A673 (cell line): Measurements from ENCODE around the gene KIF12. TPM values are rescaled to one million over a fixed set of nuclear protein-coding genes. Genes with fewer than 3 reads are reported as not detected.

Experiments used
- BruUV-seq: library from RNA; stranded (reverse); fragments of 400-500 nt; replicated peaks from 2 replicates; lab custom pipeline; 2021; lab: Mats Ljungman, UMichigan
- CTCF ChIA-PET: fragments of 300-600 bp; sonication (Branson Sonifier 250); formaldehyde crosslinking; loops from one replicate; lab custom pipeline; 2022; ENCODE audit warnings: antibody characterized with exemption; lab: Charles Lee
- POLR2A ChIA-PET: fragments of 300-600 bp; sonication (Branson Sonifier 250); formaldehyde crosslinking; loops from one replicate; lab custom pipeline; 2022; ENCODE audit warnings: antibody characterized with exemption; ENCODE audit not compliant: low non-redundant PET; lab: Charles Lee
- DNase-seq: peaks from one replicate; pipeline ENCODE4 v3.0.0-alpha.2; 2015; ENCODE audit warnings: low spot score
- H3K27ac ChIP-seq: fragments of 200-600 bp; sonication (generic); 2 replicates; pipeline ENCODE4 v1.5.1; 2016; ENCODE audit warnings: mixed run types, low read depth, mild to moderate bottlenecking, mixed read lengths, antibody characterized with exemption, low read length; ENCODE audit not compliant: poor library complexity, severe bottlenecking
- H3K27me3 ChIP-seq: fragments of 200-600 bp; sonication (generic); replicated peaks from 2 replicates; pipeline ENCODE4 v1.6.1; 2017; ENCODE audit warnings: mixed run types, low read depth, mild to moderate bottlenecking, mixed read lengths, antibody characterized with exemption, low read length; ENCODE audit not compliant: insufficient read depth, poor library complexity
- H3K36me3 ChIP-seq: fragments of 200-600 bp; sonication (generic); 2 replicates; pipeline ENCODE4 v1.6.1; 2016; ENCODE audit warnings: mixed run types, mild to moderate bottlenecking, mixed read lengths, antibody characterized with exemption, low read length; ENCODE audit not compliant: insufficient read depth, poor library complexity, severe bottlenecking
- H3K4me1 ChIP-seq: fragments of 200-600 bp; sonication (generic); 2 replicates; pipeline ENCODE4 v1.6.1; 2017; ENCODE audit warnings: mixed run types, mild to moderate bottlenecking, mixed read lengths, antibody characterized with exemption, low read length; ENCODE audit not compliant: insufficient read depth, poor library complexity, severe bottlenecking
- H3K4me3 ChIP-seq: fragments of 200-600 bp; sonication (generic); 2 replicates; pipeline ENCODE4 v1.5.1; 2016; ENCODE audit warnings: low read depth, mixed run types, mild to moderate bottlenecking, mixed read lengths, low read length; ENCODE audit not compliant: poor library complexity, severe bottlenecking
- H3K9me3 ChIP-seq: fragments of 200-600 bp; sonication (generic); 2 replicates; pipeline ENCODE4 v1.6.1; 2016; ENCODE audit warnings: mixed run types, low read depth, mild to moderate bottlenecking, mixed read lengths, antibody characterized with exemption, low read length; ENCODE audit not compliant: poor library complexity, severe bottlenecking
- CTCF ChIP-seq: fragments of 300-800, 200-600 bp; sonication (generic); conservative IDR thresholded peaks from 2 replicates; pipeline ENCODE4 v1.5.1; 2017; ENCODE audit warnings: low read depth, mild to moderate bottlenecking, antibody characterized with exemption, low read length, moderate library complexity, mixed read lengths
- EZH2 ChIP-seq: fragments of 200-600 bp; sonication (generic); IDR thresholded peaks from 2 replicates; pipeline ENCODE4 v1.6.1; 2017; ENCODE audit warnings: borderline replicate concordance, low read depth, mild to moderate bottlenecking, mixed read lengths, antibody characterized with exemption, low read length; ENCODE audit not compliant: poor library complexity, severe bottlenecking
- intact Hi-C: fragments of 100-400 bp; cut with micrococcal nuclease; formaldehyde crosslinking; loops from one replicate; pipeline ENCODE4 v1.10.0; 2022; ENCODE audit not compliant: unreplicated experiment
- total RNA-seq: library from RNA; stranded (reverse); gene quantifications from 2 replicates; pipeline ENCODE4 v1.2.3, GENCODE V29; 2021

The KIF12 gene
- total RNA-seq, 1 experiment from 2014 or later = not detected

GRCh38 chr9:114093761-114094505 is 5.2 kb downstream of the KIF12 start:
- no TSS peak for BruUV-seq
- no peaks in the 10 kb centered on the region for H3K27me3 ChIP-seq
- POLR2A ChIA-PET = no interaction called here
- no peaks in the 10 kb centered on the region for H3K4me1 ChIP-seq
- H3K27ac ChIP-seq = no peak overlapping the region
- intact Hi-C loops = no loop called here
- H3K9me3 ChIP-seq = no peaks in the 10 kb centered on the region
- no peak overlapping the region for H3K4me3 ChIP-seq
- no peak for DNase-seq
- no peaks in the 10 kb centered on the region for H3K36me3 ChIP-seq
- no peak for TF ChIP-seq CTCF
- TF ChIP-seq EZH2 = no peak
- CTCF ChIA-PET = interaction anchor here (0.6 kb wide), 1 partner anchor 13 kb away, joined by 3 read pairs; no protein-coding TSS in a partner anchor

GRCh38 chr9:114093031-114093471 is 6.0 kb downstream of the KIF12 start:
- Histone ChIP-seq H3K27me3 (no peaks in the 10 kb centered on the region), H3K36me3 (no peaks in the 10 kb centered on the region), H3K27ac (no peak overlapping the region), H3K4me3 (no peak overlapping the region), H3K4me1 (no peaks in the 10 kb centered on the region), H3K9me3 (no peaks in the 10 kb centered on the region)
- no TSS peak for BruUV-seq
- TF ChIP-seq EZH2 (no peak), CTCF (no peak)
- ChIA-PET CTCF (interaction anchor here (0.6 kb wide), 1 partner anchor 13 kb away, joined by 3 read pairs; no protein-coding TSS in a partner anchor), POLR2A (no interaction called here)
- intact Hi-C loops = no loop called here
- no peak for DNase-seq

- Histone ChIP-seq H3K36me3 (no peaks in the 10 kb centered on the region), H3K27me3 (no peaks in the 10 kb centered on the region), H3K4me3 (no peak overlapping the region), H3K4me1 (no peaks in the 10 kb centered on the region), H3K27ac (no peak overlapping the region), H3K9me3 (no peaks in the 10 kb centered on the region)
- no TSS peak for BruUV-seq
- CTCF ChIA-PET = no interaction called here
- no peak for DNase-seq
- TF ChIP-seq EZH2 (no peak), CTCF (no peak)
- POLR2A ChIA-PET = no interaction called here
- intact Hi-C loops = no loop called here
Measured at GRCh38 chr9:114092336-114092735, 6.8 kb downstream of the KIF12 start.
